GM12878 (cell line): ENCODE measurements around the gene PRSS36. TPM values are rescaled to one million over a fixed set of nuclear protein-coding genes. Genes with fewer than 3 reads are reported as not detected.

Source experiments
- BACH1 ChIP-seq: fragments of 450-650 bp; IDR thresholded peaks from 2 replicates; pipeline ENCODE4 v1.6.1; 2017; ENCODE audit warnings: mild to moderate bottlenecking, borderline replicate concordance
- BCL11A ChIP-seq: IDR thresholded peaks from 2 replicates; pipeline ENCODE4 v1.6.1; 2011; ENCODE audit warnings: low read depth, low read length
- CHD4 ChIP-seq: fragments of 200-600 bp; sonication (generic); IDR thresholded peaks from 2 replicates; pipeline ENCODE4 v1.6.1; 2016; ENCODE audit warnings: mild to moderate bottlenecking
- CREB1 ChIP-seq: IDR thresholded peaks from 2 replicates; pipeline ENCODE4 v1.6.1; 2012; ENCODE audit warnings: low read depth, mild to moderate bottlenecking, inconsistent platforms
- GABPA ChIP-seq: IDR thresholded peaks from 2 replicates; pipeline ENCODE4 v1.6.1; 2014; ENCODE audit warnings: antibody characterized with exemption, low read depth, mild to moderate bottlenecking, inconsistent platforms
- IRF4 ChIP-seq: IDR thresholded peaks from 2 replicates; pipeline ENCODE4 v1.6.1; 2011; ENCODE audit warnings: low read depth, low read length
- NFIC ChIP-seq: IDR thresholded peaks from 2 replicates; pipeline ENCODE4 v1.6.1; 2012; ENCODE audit warnings: low read depth, mild to moderate bottlenecking, inconsistent platforms, low read length, moderate library complexity
- RAD21 ChIP-seq: IDR thresholded peaks from 2 replicates; pipeline ENCODE4 v1.6.1; 2011; ENCODE audit warnings: mild to moderate bottlenecking, low read depth, low read length, moderate library complexity; ENCODE audit not compliant: insufficient read depth
- STAT1 ChIP-seq: fragments of 450-650 bp; conservative IDR thresholded peaks from 2 replicates; pipeline ENCODE4 v1.6.1; 2014; ENCODE audit warnings: antibody characterized with exemption, mild to moderate bottlenecking
- SUZ12 ChIP-seq: fragments of 200-600 bp; sonication (generic); IDR thresholded peaks from one replicate; pipeline ENCODE4 v1.6.1; 2018; ENCODE audit warnings: antibody characterized with exemption, mild to moderate bottlenecking; ENCODE audit not compliant: unreplicated experiment
- TBL1XR1 ChIP-seq: IDR thresholded peaks from 2 replicates; pipeline ENCODE4 v1.6.1; 2012; ENCODE audit warnings: low read depth, low read length, improper control_type of control experiment
- TCF3 ChIP-seq: IDR thresholded peaks from 2 replicates; pipeline ENCODE4 v1.6.1; 2012; ENCODE audit warnings: low read depth, mild to moderate bottlenecking, low read length, borderline replicate concordance; ENCODE audit not compliant: insufficient read depth
- YBX1 ChIP-seq: fragments of 450-650 bp; IDR thresholded peaks from 2 replicates; pipeline ENCODE4 v1.6.1; 2016; ENCODE audit warnings: antibody characterized with exemption
- polyA plus RNA-seq, 11 experiments: library from polyadenylated mRNA; depleted of rRNA in 4 of 11; unstranded in 6 of 11; stranded (reverse) in 5 of 11; fragments of >200 nt; fragmentation: Nextera tagmentation in 4 of 11; fragmentation: Illumina TruSeq in 1 of 11; extraction: Ambion mirVana in 4 of 11; extraction: Trizol in 1 of 11; gene quantifications; 1 replicate in 1 of 11; 2 replicates in 10 of 11; pipeline versions ENCODE4 v1.2.1 to v1.2.3, GENCODE V29; 2011 to 2016; ENCODE audit warnings: inconsistent platforms in 2 of 11, missing spikeins in 2 of 11, low read depth in 1 of 11
- total RNA-seq, 4 experiments: library from RNA; depleted of rRNA in 3 of 4; stranded (reverse); fragments of >200 nt in 3 of 4; fragmentation: Illumina TruSeq in 1 of 4; extraction: Trizol in 1 of 4; gene quantifications; 2 replicates each; pipeline versions ENCODE4 v1.2.1 to v1.2.3, GENCODE V29; 2013 to 2021
- TF ChIP-seq, protein P1 (sequence below): fragments of 450-650 bp; formaldehyde crosslinking; IDR thresholded peaks from 2 replicates; pipeline ENCODE4 v1.5.0; 2022; ENCODE audit warnings: mild to moderate bottlenecking, missing genetic modification characterization
- TF ChIP-seq, protein P2 (sequence below): fragments of 150-350 bp; IDR thresholded peaks from 2 replicates; pipeline ENCODE4 v1.6.1; 2014; ENCODE audit warnings: mild to moderate bottlenecking, low read depth, low read length
- TF ChIP-seq, protein P3 (sequence below): fragments of 450-650 bp; conservative IDR thresholded peaks from 2 replicates; pipeline ENCODE4 v1.6.1; 2017; ENCODE audit warnings: mild to moderate bottlenecking, moderate library complexity
- TF ChIP-seq, protein P4 (sequence below): fragments of 450-650 bp; IDR thresholded peaks from 2 replicates; pipeline ENCODE4 v1.6.1; 2016; ENCODE audit warnings: mild to moderate bottlenecking
- TF ChIP-seq, protein P5 (sequence below): fragments of 450-650 bp; IDR thresholded peaks from 2 replicates; pipeline ENCODE4 v1.6.1; 2017; ENCODE audit warnings: mild to moderate bottlenecking, low read depth, inconsistent platforms; ENCODE audit not compliant: poor library complexity, severe bottlenecking

The PRSS36 gene
- total and polyA plus RNA-seq, 10 of the 15 experiments (the other 5 are each of a cell fraction or from before 2014, with no cell fraction given) = 0.11 to 1.1 (median 0.17) TPM; not detected in 3

DNA sequence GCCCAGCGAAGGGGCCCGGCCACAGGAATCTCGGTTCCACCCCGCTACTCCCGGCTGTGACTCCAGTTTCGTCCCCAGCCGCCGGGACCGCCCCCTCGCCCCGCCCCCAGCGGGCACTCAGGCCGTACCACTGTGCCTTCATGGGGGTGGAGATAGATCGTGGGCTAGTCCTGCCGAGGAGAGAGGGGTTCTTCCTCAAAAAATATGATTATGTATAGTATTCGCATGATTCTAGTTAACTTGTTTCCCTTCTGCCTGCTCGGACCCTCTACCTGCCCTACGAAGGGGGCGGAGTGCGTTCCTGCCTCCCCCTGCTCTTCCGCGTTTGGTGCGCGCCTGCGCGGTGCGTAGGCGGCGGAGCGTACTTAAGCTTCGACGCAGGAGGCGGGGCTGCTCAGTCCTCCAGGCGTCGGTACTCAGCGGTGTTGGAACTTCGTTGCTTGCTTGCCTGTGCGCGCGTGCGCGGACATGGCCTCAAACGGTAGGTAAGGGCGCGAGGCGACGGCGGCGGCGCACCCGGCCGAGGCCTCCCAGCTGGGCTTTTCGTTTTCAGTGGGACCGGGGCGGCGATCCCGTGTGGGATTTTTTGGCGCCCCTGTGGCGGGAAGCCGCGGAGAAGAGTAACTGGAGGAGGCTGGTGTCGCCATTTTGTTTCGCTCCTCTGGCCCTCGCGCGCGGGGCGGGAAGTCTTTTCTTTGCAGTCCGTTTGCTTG lies 30.0 kb upstream of the PRSS36 start, which contains the start of gene FUS (continued):
- TF ChIP-seq, protein P1, sequence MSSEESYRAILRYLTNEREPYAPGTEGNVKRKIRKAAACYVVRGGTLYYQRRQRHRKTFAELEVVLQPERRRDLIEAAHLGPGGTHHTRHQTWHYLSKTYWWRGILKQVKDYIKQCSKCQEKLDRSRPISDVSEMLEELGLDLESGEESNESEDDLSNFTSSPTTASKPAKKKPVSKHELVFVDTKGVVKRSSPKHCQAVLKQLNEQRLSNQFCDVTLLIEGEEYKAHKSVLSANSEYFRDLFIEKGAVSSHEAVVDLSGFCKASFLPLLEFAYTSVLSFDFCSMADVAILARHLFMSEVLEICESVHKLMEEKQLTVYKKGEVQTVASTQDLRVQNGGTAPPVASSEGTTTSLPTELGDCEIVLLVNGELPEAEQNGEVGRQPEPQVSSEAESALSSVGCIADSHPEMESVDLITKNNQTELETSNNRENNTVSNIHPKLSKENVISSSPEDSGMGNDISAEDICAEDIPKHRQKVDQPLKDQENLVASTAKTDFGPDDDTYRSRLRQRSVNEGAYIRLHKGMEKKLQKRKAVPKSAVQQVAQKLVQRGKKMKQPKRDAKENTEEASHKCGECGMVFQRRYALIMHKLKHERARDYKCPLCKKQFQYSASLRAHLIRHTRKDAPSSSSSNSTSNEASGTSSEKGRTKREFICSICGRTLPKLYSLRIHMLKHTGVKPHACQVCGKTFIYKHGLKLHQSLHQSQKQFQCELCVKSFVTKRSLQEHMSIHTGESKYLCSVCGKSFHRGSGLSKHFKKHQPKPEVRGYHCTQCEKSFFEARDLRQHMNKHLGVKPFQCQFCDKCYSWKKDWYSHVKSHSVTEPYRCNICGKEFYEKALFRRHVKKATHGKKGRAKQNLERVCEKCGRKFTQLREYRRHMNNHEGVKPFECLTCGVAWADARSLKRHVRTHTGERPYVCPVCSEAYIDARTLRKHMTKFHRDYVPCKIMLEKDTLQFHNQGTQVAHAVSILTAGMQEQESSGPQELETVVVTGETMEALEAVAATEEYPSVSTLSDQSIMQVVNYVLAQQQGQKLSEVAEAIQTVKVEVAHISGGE (CRISPR knock-in tag) = no peak
- no peak for TF ChIP-seq CHD4
- TF ChIP-seq STAT1 = peak; percentile 98
- TF ChIP-seq, protein P2, sequence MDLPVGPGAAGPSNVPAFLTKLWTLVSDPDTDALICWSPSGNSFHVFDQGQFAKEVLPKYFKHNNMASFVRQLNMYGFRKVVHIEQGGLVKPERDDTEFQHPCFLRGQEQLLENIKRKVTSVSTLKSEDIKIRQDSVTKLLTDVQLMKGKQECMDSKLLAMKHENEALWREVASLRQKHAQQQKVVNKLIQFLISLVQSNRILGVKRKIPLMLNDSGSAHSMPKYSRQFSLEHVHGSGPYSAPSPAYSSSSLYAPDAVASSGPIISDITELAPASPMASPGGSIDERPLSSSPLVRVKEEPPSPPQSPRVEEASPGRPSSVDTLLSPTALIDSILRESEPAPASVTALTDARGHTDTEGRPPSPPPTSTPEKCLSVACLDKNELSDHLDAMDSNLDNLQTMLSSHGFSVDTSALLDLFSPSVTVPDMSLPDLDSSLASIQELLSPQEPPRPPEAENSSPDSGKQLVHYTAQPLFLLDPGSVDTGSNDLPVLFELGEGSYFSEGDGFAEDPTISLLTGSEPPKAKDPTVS = peak; percentile 89
- TF ChIP-seq, protein P3, sequence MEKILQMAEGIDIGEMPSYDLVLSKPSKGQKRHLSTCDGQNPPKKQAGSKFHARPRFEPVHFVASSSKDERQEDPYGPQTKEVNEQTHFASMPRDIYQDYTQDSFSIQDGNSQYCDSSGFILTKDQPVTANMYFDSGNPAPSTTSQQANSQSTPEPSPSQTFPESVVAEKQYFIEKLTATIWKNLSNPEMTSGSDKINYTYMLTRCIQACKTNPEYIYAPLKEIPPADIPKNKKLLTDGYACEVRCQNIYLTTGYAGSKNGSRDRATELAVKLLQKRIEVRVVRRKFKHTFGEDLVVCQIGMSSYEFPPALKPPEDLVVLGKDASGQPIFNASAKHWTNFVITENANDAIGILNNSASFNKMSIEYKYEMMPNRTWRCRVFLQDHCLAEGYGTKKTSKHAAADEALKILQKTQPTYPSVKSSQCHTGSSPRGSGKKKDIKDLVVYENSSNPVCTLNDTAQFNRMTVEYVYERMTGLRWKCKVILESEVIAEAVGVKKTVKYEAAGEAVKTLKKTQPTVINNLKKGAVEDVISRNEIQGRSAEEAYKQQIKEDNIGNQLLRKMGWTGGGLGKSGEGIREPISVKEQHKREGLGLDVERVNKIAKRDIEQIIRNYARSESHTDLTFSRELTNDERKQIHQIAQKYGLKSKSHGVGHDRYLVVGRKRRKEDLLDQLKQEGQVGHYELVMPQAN = peak; percentile 86
- peak; percentile 98 for TF ChIP-seq TCF3
- TF ChIP-seq, protein P4, sequence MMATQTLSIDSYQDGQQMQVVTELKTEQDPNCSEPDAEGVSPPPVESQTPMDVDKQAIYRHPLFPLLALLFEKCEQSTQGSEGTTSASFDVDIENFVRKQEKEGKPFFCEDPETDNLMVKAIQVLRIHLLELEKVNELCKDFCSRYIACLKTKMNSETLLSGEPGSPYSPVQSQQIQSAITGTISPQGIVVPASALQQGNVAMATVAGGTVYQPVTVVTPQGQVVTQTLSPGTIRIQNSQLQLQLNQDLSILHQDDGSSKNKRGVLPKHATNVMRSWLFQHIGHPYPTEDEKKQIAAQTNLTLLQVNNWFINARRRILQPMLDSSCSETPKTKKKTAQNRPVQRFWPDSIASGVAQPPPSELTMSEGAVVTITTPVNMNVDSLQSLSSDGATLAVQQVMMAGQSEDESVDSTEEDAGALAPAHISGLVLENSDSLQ = no peak
- no peak for TF ChIP-seq RAD21
- peak; percentile 63 for TF ChIP-seq CREB1
- no peak; the same call in 1 of the 2 replicates for TF ChIP-seq NFIC
- no peak for TF ChIP-seq GABPA
- TF ChIP-seq SUZ12 = no peak
- peak; percentile 96 for TF ChIP-seq BACH1
- TF ChIP-seq IRF4 = peak; percentile 29; the same call in 1 of the 2 replicates
- TF ChIP-seq TBL1XR1 = peak; percentile 14; the same call in 1 of the 2 replicates
- TF ChIP-seq YBX1 = no peak
- TF ChIP-seq, protein P5, sequence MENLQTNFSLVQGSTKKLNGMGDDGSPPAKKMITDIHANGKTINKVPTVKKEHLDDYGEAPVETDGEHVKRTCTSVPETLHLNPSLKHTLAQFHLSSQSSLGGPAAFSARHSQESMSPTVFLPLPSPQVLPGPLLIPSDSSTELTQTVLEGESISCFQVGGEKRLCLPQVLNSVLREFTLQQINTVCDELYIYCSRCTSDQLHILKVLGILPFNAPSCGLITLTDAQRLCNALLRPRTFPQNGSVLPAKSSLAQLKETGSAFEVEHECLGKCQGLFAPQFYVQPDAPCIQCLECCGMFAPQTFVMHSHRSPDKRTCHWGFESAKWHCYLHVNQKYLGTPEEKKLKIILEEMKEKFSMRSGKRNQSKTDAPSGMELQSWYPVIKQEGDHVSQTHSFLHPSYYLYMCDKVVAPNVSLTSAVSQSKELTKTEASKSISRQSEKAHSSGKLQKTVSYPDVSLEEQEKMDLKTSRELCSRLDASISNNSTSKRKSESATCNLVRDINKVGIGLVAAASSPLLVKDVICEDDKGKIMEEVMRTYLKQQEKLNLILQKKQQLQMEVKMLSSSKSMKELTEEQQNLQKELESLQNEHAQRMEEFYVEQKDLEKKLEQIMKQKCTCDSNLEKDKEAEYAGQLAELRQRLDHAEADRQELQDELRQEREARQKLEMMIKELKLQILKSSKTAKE = peak; percentile 98
- TF ChIP-seq BCL11A = peak; percentile 82
